Epithelial cell of esophagus (primary cell): ENCODE measurements around the gene MAMDC4.

Source experiments
- DNase-seq: peaks from one replicate; pipeline ENCODE4 v3.0.0; 2010; ENCODE audit warnings: low read depth
- H3K4me3 ChIP-seq: 2 replicates; pipeline ENCODE4 v1.5.1; 2011; ENCODE audit warnings: mild to moderate bottlenecking, low read length, control low read depth
- CTCF ChIP-seq: IDR thresholded peaks from 2 replicates; pipeline ENCODE4 v1.5.1; 2011; ENCODE audit warnings: low read depth, mild to moderate bottlenecking, low read length, control low read depth, inconsistent platforms; ENCODE audit not compliant: insufficient read depth; ENCODE audit errors: missing control alignments

Gene MAMDC4

DNA sequence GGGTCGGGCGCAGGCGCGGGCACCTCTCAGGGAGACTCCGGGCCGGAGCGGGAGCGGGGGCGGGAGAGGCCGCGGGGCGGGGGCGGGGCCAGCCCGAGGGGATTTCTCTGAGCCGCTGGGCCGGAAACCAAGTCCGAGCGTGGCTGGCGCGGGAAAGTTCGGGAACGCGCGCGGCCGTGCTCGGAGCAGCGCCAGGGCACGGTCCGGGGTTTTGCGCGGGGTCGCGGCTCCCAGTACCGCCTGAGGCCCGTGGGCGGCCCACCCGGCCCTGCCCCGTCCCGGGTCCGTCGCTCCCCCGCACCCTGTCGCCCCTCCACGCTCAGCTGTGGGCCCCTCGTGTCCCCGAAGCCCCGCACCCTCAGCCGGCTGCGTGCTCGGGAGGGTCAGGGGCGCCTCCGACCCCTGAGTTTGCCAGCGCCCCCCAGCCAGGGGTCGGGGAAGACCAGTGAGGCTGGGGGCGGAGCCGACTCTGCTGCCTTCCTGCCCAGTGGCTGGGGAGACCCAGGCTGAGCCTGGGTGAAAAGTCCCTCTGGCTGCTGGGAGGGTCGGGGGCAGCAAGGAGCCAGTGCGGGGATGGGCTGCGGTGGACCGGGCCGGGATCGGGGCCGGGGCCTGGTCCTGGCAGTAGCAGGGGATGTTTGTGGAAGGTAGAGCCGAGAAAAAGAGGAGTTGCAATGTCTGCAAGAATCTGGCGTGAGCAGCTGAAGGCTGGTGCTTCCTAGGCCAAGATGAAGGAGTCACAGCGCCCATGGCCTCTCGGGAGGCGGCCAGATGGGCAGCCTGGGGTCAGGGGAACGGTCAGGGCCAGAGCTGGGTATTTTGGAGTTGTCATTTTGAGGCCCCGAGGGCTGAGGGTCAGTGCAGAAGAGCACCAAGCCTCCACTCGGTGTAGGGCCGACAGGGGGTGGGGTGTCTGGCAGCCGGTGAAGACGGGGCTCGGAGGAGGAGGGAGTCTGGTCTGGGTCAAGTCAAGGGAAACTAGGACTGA, 34.8 kb downstream of the MAMDC4 start:
- no peak for DNase-seq
- H3K4me3 ChIP-seq = peak overlapping the region; percentile 66
- no peak for TF ChIP-seq CTCF

GRCh38 chr9:136888454-136888853, 36.3 kb downstream of the MAMDC4 start:
- TF ChIP-seq CTCF = no peak
- DNase-seq = no peak
- no peak overlapping the region for H3K4me3 ChIP-seq

DNA sequence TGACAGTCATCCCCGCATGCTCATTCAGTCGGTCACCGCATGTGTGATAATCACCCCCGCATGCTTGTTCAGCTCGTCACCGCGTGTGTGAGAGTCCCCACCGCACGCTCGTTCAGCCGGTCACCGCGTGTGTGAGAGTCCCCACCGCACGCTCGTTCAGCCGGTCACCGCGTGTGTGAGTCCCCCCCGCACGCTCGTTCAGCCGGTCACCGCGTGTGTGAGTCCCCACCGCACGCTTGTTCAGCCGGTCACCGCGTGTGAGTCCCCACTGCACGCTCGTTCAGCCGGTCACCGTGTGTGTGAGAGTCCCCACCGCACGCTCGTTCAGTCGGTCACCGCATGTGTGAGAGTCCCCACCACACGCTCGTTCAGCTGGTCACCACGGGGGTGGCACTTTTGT, 37.7 kb downstream of the MAMDC4 start:
- no peak for DNase-seq
- no peak overlapping the region for H3K4me3 ChIP-seq
- TF ChIP-seq CTCF = no peak

DNA sequence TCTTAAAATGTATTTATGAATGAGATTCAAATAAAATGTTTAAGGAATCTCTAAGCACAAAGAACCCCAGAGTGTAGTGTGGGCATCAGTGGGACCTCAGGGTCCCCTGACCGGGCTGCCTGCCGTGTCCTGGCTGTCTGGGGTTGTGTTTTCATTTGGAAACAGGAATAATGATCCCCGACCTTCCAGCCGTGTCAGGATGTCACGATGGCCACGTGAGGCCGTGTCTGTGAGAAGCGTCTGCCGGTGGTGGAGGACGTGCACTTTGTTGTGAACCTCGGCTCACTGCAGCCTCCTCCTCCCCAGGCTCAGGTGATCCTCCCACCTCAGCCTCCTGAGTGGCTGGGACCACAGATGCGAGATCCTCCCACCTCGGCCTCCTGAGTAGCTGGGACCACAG, 38.5 kb downstream of the MAMDC4 start:
- no peak overlapping the region for H3K4me3 ChIP-seq
- TF ChIP-seq CTCF = no peak
- DNase-seq = no peak

DNA sequence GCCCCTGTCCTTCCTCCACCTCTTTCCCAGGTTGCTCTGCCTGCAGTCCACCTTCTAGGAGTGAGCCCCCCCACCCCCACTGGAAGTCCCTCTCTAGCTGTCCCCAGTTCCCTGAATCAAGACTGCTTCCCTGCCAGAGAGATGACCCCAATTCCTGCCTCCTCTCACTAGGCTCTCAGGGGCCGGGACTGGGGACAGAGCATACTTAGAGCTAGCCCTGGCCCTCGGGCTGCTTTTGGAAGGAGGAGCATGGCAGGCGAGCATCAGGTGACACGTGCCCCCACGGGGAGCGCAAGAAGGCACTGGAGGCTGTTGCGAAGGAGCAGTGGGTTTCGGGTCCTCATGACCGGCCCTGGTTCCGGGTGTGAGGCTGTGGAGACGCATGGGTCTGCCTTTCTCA, 43.9 kb downstream of the MAMDC4 start:
- DNase-seq = no peak
- no peak for TF ChIP-seq CTCF
- no peak overlapping the region for H3K4me3 ChIP-seq

- TF ChIP-seq CTCF = no peak
- no peak overlapping the region for H3K4me3 ChIP-seq
- no peak for DNase-seq
Measured at GRCh38 chr9:136898483-136899100, 46.4 kb downstream of the MAMDC4 start.
